ENCODE results near the gene NARF.
A peak's percentile ranks its signal among the peaks of the same experiment; 100 is the strongest.
"Not testable (repeated sequence)": the region's sequence is repeated elsewhere in the genome, so short reads cannot be mapped to it uniquely, and the experiment has no call there.

The NARF gene

DNA sequence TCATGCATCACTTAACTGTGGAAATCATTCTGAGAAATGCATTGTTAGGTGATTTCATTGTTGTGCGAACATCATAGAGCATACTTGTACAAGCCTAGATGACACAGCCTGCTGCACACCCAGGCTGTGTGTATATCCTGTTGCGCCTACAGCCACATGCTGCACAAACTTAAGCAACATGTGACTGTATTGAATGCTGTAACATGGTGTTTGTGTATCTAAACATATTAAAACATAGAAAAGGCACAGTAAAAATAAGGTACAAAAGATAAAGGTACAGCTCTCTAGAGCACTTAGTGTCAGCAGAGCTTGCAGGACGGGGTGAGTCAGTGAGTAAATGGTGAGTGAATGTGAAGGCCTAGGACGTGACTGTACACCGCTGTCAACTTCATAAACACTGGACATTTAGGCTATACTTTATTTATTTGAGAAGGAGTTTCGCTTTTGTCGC, 72.9 kb downstream of the NARF start:
- ChIA-PET CTCF (interaction anchor here (1.7 to 14.7 kb wide), 3 partner anchors 15 to 122 kb away, joined by 3 to 161 read pairs (median 14); no protein-coding TSS in a partner anchor), POLR2A (no interaction called here)
- no peak for DNase-seq
- Histone ChIP-seq H3K4me1 (ENCODE audit: control extremely low read depth in 1 of 4, control insufficient read depth in 4 of 4, insufficient read depth in 4 of 4, low read length in 3 of 4) (peaks cover 2 to 39% (median 24%) of the 10 kb centered on the region in 4 experiments), H3K4me3 (ENCODE audit: control insufficient read depth in 1 of 7, extremely low read depth in 1 of 7, insufficient read depth in 4 of 7, low read depth in 2 of 7, low read length in 6 of 7) (no peak overlapping the region), H3K9me3 (ENCODE audit: control extremely low read depth in 1 of 5, control insufficient read depth in 4 of 5, insufficient read depth in 2 of 5, low read depth in 1 of 5, low read length in 4 of 5) (no peaks in the 10 kb centered on the region), H3K27me3 (replicated peaks in 2 of 5; ENCODE audit: control insufficient read depth in 4 of 5, insufficient read depth in 5 of 5, low read length in 4 of 5) (no peaks in the 10 kb centered on the region), H3K27ac (ENCODE audit: insufficient read depth in 1 of 2, low read depth in 1 of 2, low read length in 2 of 2, poor library complexity in 1 of 2, severe bottlenecking in 2 of 2) (no peak overlapping the region), H3K36me3 (ENCODE audit: control insufficient read depth in 4 of 4, insufficient read depth in 4 of 4, low read length in 3 of 4) (no peaks in the 10 kb centered on the region)
- 100% methylated on average over 5 of the region's 7 CpGs for WGBS (ENCODE audit: insufficient coverage)

- H3K27ac ChIP-seq (ENCODE audit: insufficient read depth in 1 of 2, low read depth in 1 of 2, low read length in 2 of 2, poor library complexity in 1 of 2, severe bottlenecking in 2 of 2), result peak overlapping the region in 1 of 2 experiments; percentile 12
- H3K27me3 ChIP-seq (replicated peaks in 2 of 5; ENCODE audit: control insufficient read depth in 4 of 5, insufficient read depth in 5 of 5, low read length in 4 of 5), result no peaks in the 10 kb centered on the region
- 95% methylated on average over 6 of the region's 7 CpGs for WGBS (ENCODE audit: insufficient coverage)
- ChIA-PET CTCF (interaction anchor here (0.6 to 14.7 kb wide), 6 partner anchors 12 to 55 kb away, joined by 3 to 161 read pairs (median 6); no protein-coding TSS in a partner anchor), POLR2A (no interaction called here)
- peaks cover 5 to 41% (median 24%) of the 10 kb centered on the region in 4 experiments for H3K4me1 ChIP-seq (ENCODE audit: control extremely low read depth in 1 of 4, control insufficient read depth in 4 of 4, insufficient read depth in 4 of 4, low read length in 3 of 4)
- no peaks in the 10 kb centered on the region for H3K36me3 ChIP-seq (ENCODE audit: control insufficient read depth in 4 of 4, insufficient read depth in 4 of 4, low read length in 3 of 4)
- no peak overlapping the region for H3K4me3 ChIP-seq (ENCODE audit: control insufficient read depth in 1 of 7, extremely low read depth in 1 of 7, insufficient read depth in 4 of 7, low read depth in 2 of 7, low read length in 6 of 7)
- DNase-seq, result no peak
- H3K9me3 ChIP-seq (ENCODE audit: control extremely low read depth in 1 of 5, control insufficient read depth in 4 of 5, insufficient read depth in 2 of 5, low read depth in 1 of 5, low read length in 4 of 5), result no peaks in the 10 kb centered on the region
Measured at GRCh38 chr17:82534401-82534812, 75.9 kb downstream of the NARF start.

GRCh38 chr17:82536512-82537201, 78.1 kb downstream of the NARF start:
- WGBS (ENCODE audit: insufficient coverage), result 73% methylated on average over 6 of the region's 6 CpGs
- H3K27ac ChIP-seq (ENCODE audit: insufficient read depth in 1 of 2, low read depth in 1 of 2, low read length in 2 of 2, poor library complexity in 1 of 2, severe bottlenecking in 2 of 2), result peak overlapping the region; percentile 35 to 54
- peaks cover 5 to 38% (median 31%) of the 10 kb centered on the region in 4 experiments for H3K4me1 ChIP-seq (ENCODE audit: control extremely low read depth in 1 of 4, control insufficient read depth in 4 of 4, insufficient read depth in 4 of 4, low read length in 3 of 4)
- no peaks in the 10 kb centered on the region for H3K27me3 ChIP-seq (replicated peaks in 2 of 5; ENCODE audit: control insufficient read depth in 4 of 5, insufficient read depth in 5 of 5, low read length in 4 of 5)
- no peaks in the 10 kb centered on the region for H3K36me3 ChIP-seq (ENCODE audit: control insufficient read depth in 4 of 4, insufficient read depth in 4 of 4, low read length in 3 of 4)
- CTCF ChIA-PET, result interaction anchor here (0.6 to 14.7 kb wide), 9 partner anchors 10 to 331 kb away, joined by 3 to 161 read pairs (median 5); no protein-coding TSS in a partner anchor
- peak overlapping the region in 2 of 7 experiments; percentile 17 to 29 for H3K4me3 ChIP-seq (ENCODE audit: control insufficient read depth in 1 of 7, extremely low read depth in 1 of 7, insufficient read depth in 4 of 7, low read depth in 2 of 7, low read length in 6 of 7)
- H3K9me3 ChIP-seq (ENCODE audit: control extremely low read depth in 1 of 5, control insufficient read depth in 4 of 5, insufficient read depth in 2 of 5, low read depth in 1 of 5, low read length in 4 of 5), result no peaks in the 10 kb centered on the region
- POLR2A ChIA-PET, result interaction anchor here (1.3 to 1.4 kb wide), 2 partner anchors 10 to 12 kb away, joined by 3 to 4 read pairs; no protein-coding TSS in a partner anchor
- DNase-seq, result no peak

- CTCF ChIA-PET, result interaction anchor here (0.6 to 14.7 kb wide), 6 partner anchors 10 to 331 kb away, joined by 3 to 161 read pairs (median 5); no protein-coding TSS in a partner anchor
- not testable (repeated sequence) for H3K27me3 ChIP-seq (replicated peaks in 2 of 5; ENCODE audit: control insufficient read depth in 4 of 5, insufficient read depth in 5 of 5, low read length in 4 of 5); H3K36me3 ChIP-seq (ENCODE audit: control insufficient read depth in 4 of 4, insufficient read depth in 4 of 4, low read length in 3 of 4); H3K4me3 ChIP-seq (ENCODE audit: control insufficient read depth in 1 of 7, extremely low read depth in 1 of 7, insufficient read depth in 4 of 7, low read depth in 2 of 7, low read length in 6 of 7); DNase-seq; H3K9me3 ChIP-seq (ENCODE audit: control extremely low read depth in 1 of 5, control insufficient read depth in 4 of 5, insufficient read depth in 2 of 5, low read depth in 1 of 5, low read length in 4 of 5)
- POLR2A ChIA-PET, result interaction anchor here (1.4 kb wide), 1 partner anchor 12 kb away, joined by 4 read pairs; no protein-coding TSS in a partner anchor
- Histone ChIP-seq H3K4me1 (ENCODE audit: control extremely low read depth in 1 of 4, control insufficient read depth in 4 of 4, insufficient read depth in 4 of 4, low read length in 3 of 4) (peaks cover 5 to 38% (median 31%) of the 10 kb centered on the region in 4 experiments), H3K27ac (ENCODE audit: insufficient read depth in 1 of 2, low read depth in 1 of 2, low read length in 2 of 2, poor library complexity in 1 of 2, severe bottlenecking in 2 of 2) (peak overlapping the region; percentile 35 to 54)
- 100% methylated on average over 7 of the region's 9 CpGs for WGBS (ENCODE audit: insufficient coverage)
Measured at GRCh38 chr17:82537228-82537627, 78.7 kb downstream of the NARF start.

DNA sequence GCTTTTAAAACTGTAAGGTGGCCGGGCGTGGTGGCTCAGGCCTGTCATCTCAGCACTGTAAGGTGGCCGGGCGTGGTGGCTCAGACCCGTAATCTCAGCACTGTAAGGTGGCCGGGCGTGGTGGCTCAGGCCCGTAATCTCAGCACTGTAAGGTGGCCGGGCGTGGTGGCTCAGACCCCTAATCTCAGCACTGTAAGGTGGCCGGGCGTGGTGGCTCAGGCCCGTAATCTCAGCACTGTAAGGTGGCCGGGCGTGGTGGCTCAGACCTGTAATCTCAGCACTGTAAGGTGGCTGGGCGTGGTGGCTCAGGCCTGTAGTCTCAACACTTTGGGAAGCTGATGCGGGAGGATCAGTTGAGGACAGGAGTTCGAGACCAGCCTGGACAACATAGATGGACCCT, 80.5 kb downstream of the NARF start:
- H3K36me3 ChIP-seq (ENCODE audit: control insufficient read depth in 4 of 4, insufficient read depth in 4 of 4, low read length in 3 of 4); H3K9me3 ChIP-seq (ENCODE audit: control extremely low read depth in 1 of 5, control insufficient read depth in 4 of 5, insufficient read depth in 2 of 5, low read depth in 1 of 5, low read length in 4 of 5); DNase-seq; H3K27me3 ChIP-seq (replicated peaks in 2 of 5; ENCODE audit: control insufficient read depth in 4 of 5, insufficient read depth in 5 of 5, low read length in 4 of 5); H3K4me3 ChIP-seq (ENCODE audit: control insufficient read depth in 1 of 7, extremely low read depth in 1 of 7, insufficient read depth in 4 of 7, low read depth in 2 of 7, low read length in 6 of 7); H3K27ac ChIP-seq (ENCODE audit: insufficient read depth in 1 of 2, low read depth in 1 of 2, low read length in 2 of 2, poor library complexity in 1 of 2, severe bottlenecking in 2 of 2): not testable (repeated sequence)
- ChIA-PET POLR2A (interaction anchor here (0.6 kb wide), 1 partner anchor 241 kb away, joined by 4 read pairs; no protein-coding TSS in a partner anchor), CTCF (interaction anchor here (14.7 kb wide), 1 partner anchor 8 kb away, joined by 161 read pairs; no protein-coding TSS in a partner anchor)
- 96% methylated on average over 18 of the region's 18 CpGs for WGBS (ENCODE audit: insufficient coverage)
- H3K4me1 ChIP-seq (ENCODE audit: control extremely low read depth in 1 of 4, control insufficient read depth in 4 of 4, insufficient read depth in 4 of 4, low read length in 3 of 4), result peaks cover 5 to 33% (median 29%) of the 10 kb centered on the region in 4 experiments

Data from common myeloid progenitor, CD34-positive (primary cell).